Uterus (tissue), 2 donors: ENCODE measurements around the gene TXNL4A.

Experiments
- CTCF ChIP-seq, 4 experiments: fragments of 200-600 bp in 2 of 4; fragments of 450-650 bp in 2 of 4; sonication (generic) in 2 of 4; IDR thresholded peaks; one replicate each; pipeline ENCODE4 v1.5.1; 2016 to 2019; ENCODE audit warnings: antibody characterized with exemption in 4 of 4, mild to moderate bottlenecking in 2 of 4, moderate library complexity in 1 of 4
- POLR2A ChIP-seq, 2 donors: fragments of 450-650 bp; IDR thresholded peaks; one replicate each; pipeline ENCODE4 v1.6.1; 2016; ENCODE audit warnings: antibody characterized with exemption in 2 of 2, mild to moderate bottlenecking in 1 of 2, moderate library complexity in 1 of 2

- no peak for TF ChIP-seq CTCF (IDR thresholded peaks at IDR 0.05)
- peak; percentile 51 to 82 for TF ChIP-seq POLR2A (IDR thresholded peaks at IDR 0.05)
Observed at GRCh38 chr18:79951545-79952455, 36.6 kb downstream of the TXNL4A start, which contains the start of gene SLC66A2.
